K562 (cell line): Measurements from ENCODE around the gene GHITM.

Source experiments
- EP300 ChIP-seq: IDR thresholded peaks from 2 replicates; pipeline ENCODE4 v1.6.1; 2012; ENCODE audit warnings: low read length, improper control_type of control experiment
- GTF2F1 ChIP-seq: IDR thresholded peaks from 2 replicates; pipeline ENCODE4 v1.6.1; 2011; ENCODE audit warnings: low read depth, low read length, improper control_type of control experiment
- IRF2 ChIP-seq: sonication (generic); formaldehyde crosslinking; IDR thresholded peaks from 2 replicates; pipeline ENCODE4 v1.8.1; 2022; ENCODE audit warnings: mild to moderate bottlenecking, missing genetic modification reagents
- POLR2A ChIP-seq: fragments of 450-650 bp; conservative IDR thresholded peaks from 2 replicates; pipeline ENCODE4 v1.6.1; 2016
- POLR2AphosphoS5 ChIP-seq: IDR thresholded peaks from 2 replicates; pipeline ENCODE4 v1.6.1; 2011; ENCODE audit warnings: mild to moderate bottlenecking, low read depth, low read length, moderate library complexity; ENCODE audit not compliant: control insufficient read depth, insufficient read depth
- TAF1 ChIP-seq: IDR thresholded peaks from 2 replicates; pipeline ENCODE4 v1.6.1; 2011; ENCODE audit warnings: mild to moderate bottlenecking, low read length, moderate library complexity; ENCODE audit not compliant: insufficient read depth, control insufficient read depth, severe bottlenecking; ENCODE audit errors: extremely low read depth
- ZNF224 ChIP-seq: sonication (generic); formaldehyde crosslinking; IDR thresholded peaks from 2 replicates; pipeline ENCODE4 v1.8.0; 2022; ENCODE audit warnings: mild to moderate bottlenecking, missing genetic modification reagents
- ZNF263 ChIP-seq: sonication (generic); formaldehyde crosslinking; IDR thresholded peaks from 2 replicates; pipeline ENCODE4 v1.8.0; 2022; ENCODE audit warnings: mild to moderate bottlenecking, missing genetic modification reagents, borderline replicate concordance
- ZNF561 ChIP-seq: fragments of 450-650 bp; formaldehyde crosslinking; conservative IDR thresholded peaks from 2 replicates; pipeline ENCODE4 v1.4.0; 2020; ENCODE audit warnings: mild to moderate bottlenecking, moderate library complexity
- TF ChIP-seq, protein P1 (sequence below), 2 experiments: fragments of 450-650 bp in 1 of 2; sonication (generic) in 1 of 2; formaldehyde crosslinking; conservative IDR thresholded peaks; 2 replicates each; pipeline versions ENCODE4 v1.4.0 to v1.8.1; 2020 to 2022; ENCODE audit warnings: mild to moderate bottlenecking in 1 of 2, missing genetic modification reagents in 1 of 2
- TF ChIP-seq, protein P2 (sequence below): conservative IDR thresholded peaks from 2 replicates; pipeline ENCODE4 v1.6.1; 2011; ENCODE audit warnings: low read depth, mild to moderate bottlenecking, low read length; ENCODE audit not compliant: control insufficient read depth
- TF ChIP-seq, protein P3 (sequence below): sonication (generic); formaldehyde crosslinking; IDR thresholded peaks from 2 replicates; pipeline ENCODE4 v1.4.0; 2020; ENCODE audit warnings: mild to moderate bottlenecking, missing genetic modification reagents
- TF ChIP-seq, protein P4 (sequence below), 3 experiments: IDR thresholded peaks in 2 of 3; conservative IDR thresholded peaks in 1 of 3; 2 replicates each; pipeline ENCODE4 v1.5.1; 2011 to 2012; ENCODE audit warnings: low read length in 3 of 3, mild to moderate bottlenecking in 3 of 3, control low read depth in 2 of 3, improper control_type of control experiment in 1 of 3, inconsistent platforms in 1 of 3, low read depth in 1 of 3, mixed read lengths in 1 of 3, moderate library complexity in 1 of 3; ENCODE audit not compliant: insufficient read depth in 2 of 3

DNA sequence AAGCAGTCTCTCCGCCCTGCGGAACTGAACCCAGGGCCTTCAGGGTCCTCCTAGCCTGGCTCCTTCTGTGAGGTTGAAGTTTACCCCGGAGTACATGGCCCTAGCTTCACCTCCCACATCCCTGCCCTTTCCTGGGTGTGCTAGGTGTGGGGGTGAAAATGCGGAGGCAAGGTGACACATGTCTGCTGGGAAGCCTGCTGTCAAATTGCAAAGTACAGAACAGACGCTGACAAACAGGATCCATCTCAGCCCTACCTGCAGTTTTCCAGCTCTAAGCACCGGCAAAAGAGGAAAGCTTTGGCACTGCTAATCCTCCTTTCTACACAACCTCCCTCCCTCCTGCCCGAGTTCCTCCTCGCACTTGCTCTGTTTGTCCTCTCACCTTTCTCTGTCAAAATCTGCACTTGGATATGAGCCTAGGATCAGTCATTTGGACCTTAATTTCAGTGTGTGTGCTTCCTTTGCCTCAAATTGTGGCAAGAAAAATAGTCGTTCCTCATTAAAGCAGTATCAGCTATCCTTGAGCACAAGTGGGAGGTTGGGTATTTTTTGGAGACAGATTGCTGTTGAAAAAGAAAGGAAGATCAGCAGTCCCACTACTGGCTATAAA, 19.9 kb downstream of the GHITM start:
- TF ChIP-seq, protein P1, sequence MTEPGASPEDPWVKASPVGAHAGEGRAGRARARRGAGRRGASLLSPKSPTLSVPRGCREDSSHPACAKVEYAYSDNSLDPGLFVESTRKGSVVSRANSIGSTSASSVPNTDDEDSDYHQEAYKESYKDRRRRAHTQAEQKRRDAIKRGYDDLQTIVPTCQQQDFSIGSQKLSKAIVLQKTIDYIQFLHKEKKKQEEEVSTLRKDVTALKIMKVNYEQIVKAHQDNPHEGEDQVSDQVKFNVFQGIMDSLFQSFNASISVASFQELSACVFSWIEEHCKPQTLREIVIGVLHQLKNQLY (CRISPR knock-in tag; conservative IDR thresholded peaks at IDR 0.05), result no peak
- TF ChIP-seq ZNF561 (no peak), EP300 (no peak), TAF1 (no peak), POLR2A (no peak), ZNF263 (CRISPR knock-in tag) (no peak), IRF2 (CRISPR knock-in tag) (no peak), GTF2F1 (no peak), ZNF224 (no peak), POLR2AphosphoS5 (no peak)
- TF ChIP-seq, protein P2, sequence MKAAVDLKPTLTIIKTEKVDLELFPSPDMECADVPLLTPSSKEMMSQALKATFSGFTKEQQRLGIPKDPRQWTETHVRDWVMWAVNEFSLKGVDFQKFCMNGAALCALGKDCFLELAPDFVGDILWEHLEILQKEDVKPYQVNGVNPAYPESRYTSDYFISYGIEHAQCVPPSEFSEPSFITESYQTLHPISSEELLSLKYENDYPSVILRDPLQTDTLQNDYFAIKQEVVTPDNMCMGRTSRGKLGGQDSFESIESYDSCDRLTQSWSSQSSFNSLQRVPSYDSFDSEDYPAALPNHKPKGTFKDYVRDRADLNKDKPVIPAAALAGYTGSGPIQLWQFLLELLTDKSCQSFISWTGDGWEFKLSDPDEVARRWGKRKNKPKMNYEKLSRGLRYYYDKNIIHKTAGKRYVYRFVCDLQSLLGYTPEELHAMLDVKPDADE, result no peak
- TF ChIP-seq, protein P3, sequence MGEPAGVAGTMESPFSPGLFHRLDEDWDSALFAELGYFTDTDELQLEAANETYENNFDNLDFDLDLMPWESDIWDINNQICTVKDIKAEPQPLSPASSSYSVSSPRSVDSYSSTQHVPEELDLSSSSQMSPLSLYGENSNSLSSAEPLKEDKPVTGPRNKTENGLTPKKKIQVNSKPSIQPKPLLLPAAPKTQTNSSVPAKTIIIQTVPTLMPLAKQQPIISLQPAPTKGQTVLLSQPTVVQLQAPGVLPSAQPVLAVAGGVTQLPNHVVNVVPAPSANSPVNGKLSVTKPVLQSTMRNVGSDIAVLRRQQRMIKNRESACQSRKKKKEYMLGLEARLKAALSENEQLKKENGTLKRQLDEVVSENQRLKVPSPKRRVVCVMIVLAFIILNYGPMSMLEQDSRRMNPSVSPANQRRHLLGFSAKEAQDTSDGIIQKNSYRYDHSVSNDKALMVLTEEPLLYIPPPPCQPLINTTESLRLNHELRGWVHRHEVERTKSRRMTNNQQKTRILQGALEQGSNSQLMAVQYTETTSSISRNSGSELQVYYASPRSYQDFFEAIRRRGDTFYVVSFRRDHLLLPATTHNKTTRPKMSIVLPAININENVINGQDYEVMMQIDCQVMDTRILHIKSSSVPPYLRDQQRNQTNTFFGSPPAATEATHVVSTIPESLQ (CRISPR knock-in tag), result no peak
- TF ChIP-seq, protein P4, sequence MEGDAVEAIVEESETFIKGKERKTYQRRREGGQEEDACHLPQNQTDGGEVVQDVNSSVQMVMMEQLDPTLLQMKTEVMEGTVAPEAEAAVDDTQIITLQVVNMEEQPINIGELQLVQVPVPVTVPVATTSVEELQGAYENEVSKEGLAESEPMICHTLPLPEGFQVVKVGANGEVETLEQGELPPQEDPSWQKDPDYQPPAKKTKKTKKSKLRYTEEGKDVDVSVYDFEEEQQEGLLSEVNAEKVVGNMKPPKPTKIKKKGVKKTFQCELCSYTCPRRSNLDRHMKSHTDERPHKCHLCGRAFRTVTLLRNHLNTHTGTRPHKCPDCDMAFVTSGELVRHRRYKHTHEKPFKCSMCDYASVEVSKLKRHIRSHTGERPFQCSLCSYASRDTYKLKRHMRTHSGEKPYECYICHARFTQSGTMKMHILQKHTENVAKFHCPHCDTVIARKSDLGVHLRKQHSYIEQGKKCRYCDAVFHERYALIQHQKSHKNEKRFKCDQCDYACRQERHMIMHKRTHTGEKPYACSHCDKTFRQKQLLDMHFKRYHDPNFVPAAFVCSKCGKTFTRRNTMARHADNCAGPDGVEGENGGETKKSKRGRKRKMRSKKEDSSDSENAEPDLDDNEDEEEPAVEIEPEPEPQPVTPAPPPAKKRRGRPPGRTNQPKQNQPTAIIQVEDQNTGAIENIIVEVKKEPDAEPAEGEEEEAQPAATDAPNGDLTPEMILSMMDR (IDR thresholded peaks at IDR 0.05 in 2 of 3, conservative IDR thresholded peaks at IDR 0.05 in 1 of 3; ENCODE audit: insufficient read depth in 2 of 3, low read depth in 1 of 3, low read length in 3 of 3), result no peak
